GM21529 (cell line): Measurements from ENCODE around the gene CD52.
"Not testable (repeated sequence)": the region's sequence is repeated elsewhere in the genome, so short reads cannot be mapped to it uniquely, and the experiment has no call there.

Source experiments
- ATAC-seq: cut with Tn5 transposase; IDR thresholded peaks from one replicate; pipeline ENCODE4 v1.9.1; 2021; ENCODE audit not compliant: unreplicated experiment

Gene CD52

GRCh38 chr1:26329380-26329779, 11.6 kb downstream of the CD52 start:
- not testable (repeated sequence) for ATAC-seq

GRCh38 chr1:26330276-26330675, 12.5 kb downstream of the CD52 start:
- no peak for ATAC-seq

GRCh38 chr1:26333312-26333711, 15.6 kb downstream of the CD52 start:
- not testable (repeated sequence) for ATAC-seq

- ATAC-seq, result no peak
Observed at GRCh38 chr1:26335774-26336476, 18.2 kb downstream of the CD52 start.

- ATAC-seq, result peak; percentile 75
Observed at GRCh38 chr1:26336477-26337205, 18.9 kb downstream of the CD52 start.

- no peak for ATAC-seq
Observed at GRCh38 chr1:26337206-26337535, 19.4 kb downstream of the CD52 start.

- no peak for ATAC-seq
Observed at GRCh38 chr1:26337625-26338024, 19.9 kb downstream of the CD52 start.

- no peak for ATAC-seq
Observed at GRCh38 chr1:26338670-26339069, 20.9 kb downstream of the CD52 start.

GRCh38 chr1:26340047-26340481, 22.3 kb downstream of the CD52 start:
- no peak for ATAC-seq

GRCh38 chr1:26344147-26344920, 26.6 kb downstream of the CD52 start:
- ATAC-seq, result no peak

- ATAC-seq, result no peak
Observed at GRCh38 chr1:26345718-26346117, 28.0 kb downstream of the CD52 start.

GRCh38 chr1:26346274-26347033, 28.7 kb downstream of the CD52 start:
- no peak for ATAC-seq

GRCh38 chr1:26349188-26349876, 31.6 kb downstream of the CD52 start:
- ATAC-seq, result no peak

- ATAC-seq, result no peak
Observed at GRCh38 chr1:26349877-26350244, 32.1 kb downstream of the CD52 start.

- ATAC-seq, result no peak
Observed at GRCh38 chr1:26350343-26350700, 32.6 kb downstream of the CD52 start.

- no peak for ATAC-seq
Observed at GRCh38 chr1:26350701-26351589, 33.2 kb downstream of the CD52 start.

GRCh38 chr1:26351590-26352337, 34.0 kb downstream of the CD52 start:
- no peak for ATAC-seq

- ATAC-seq, result no peak
Observed at GRCh38 chr1:26352338-26352679, 34.6 kb downstream of the CD52 start.

- no peak for ATAC-seq
Observed at GRCh38 chr1:26353210-26353859, 35.6 kb downstream of the CD52 start.
